NT2/D1 (cell line): ENCODE data around the gene TAF11L4.
"Not testable (repeated sequence)": the region's sequence is repeated elsewhere in the genome, so short reads cannot be mapped to it uniquely, and the experiment has no call there.

ENCODE experiments used
- SUZ12 ChIP-seq: IDR thresholded peaks from 2 replicates; pipeline ENCODE4 v1.6.1; 2011; ENCODE audit not compliant: insufficient read length, insufficient read depth; ENCODE audit errors: extremely low read depth
- YY1 ChIP-seq: IDR thresholded peaks from 2 replicates; pipeline ENCODE4 v1.6.1; 2011; ENCODE audit not compliant: insufficient read length, insufficient read depth
- ZNF274 ChIP-seq: IDR thresholded peaks from 2 replicates; pipeline ENCODE4 v1.6.1; 2011; ENCODE audit warnings: mild to moderate bottlenecking, low read depth, low read length

GRCh38 chr5:17518067-17518466 lies 3.5 kb upstream of the TAF11L4 start, which contains the start of gene TAF11L3:
- TF ChIP-seq SUZ12, ZNF274, YY1: not testable (repeated sequence)
